HTR-8/SVneo (cell line): ENCODE measurements around the gene LRP1B.

Source experiments
- DNase-seq: peaks from one replicate; pipeline ENCODE4 v3.0.0; 2011; ENCODE audit warnings: low spot score, mixed read lengths; ENCODE audit not compliant: insufficient read length
- FAIRE-seq: peaks from 2 replicates; lab custom pipeline; 2011; peaks lifted over from hg19 to GRCh38; lab: Jason Lieb, UNC

Gene LRP1B

GRCh38 chr2:142044197-142044596 is 86.6 kb downstream of the LRP1B start:
- FAIRE-seq, result no peak
- DNase-seq, result no peak

- FAIRE-seq (no peak), DNase-seq (no peak)
Observed at GRCh38 chr2:142042536-142043199, 88.1 kb downstream of the LRP1B start.

GRCh38 chr2:142041996-142042395 is 88.8 kb downstream of the LRP1B start:
- FAIRE-seq (no peak), DNase-seq (no peak)

- no peak for DNase-seq
- no peak for FAIRE-seq
Observed at GRCh38 chr2:142041105-142041504, 89.7 kb downstream of the LRP1B start.

- DNase-seq, result no peak
- no peak for FAIRE-seq
Observed at GRCh38 chr2:142040556-142040955, 90.3 kb downstream of the LRP1B start.

GRCh38 chr2:142038826-142039225 is 92.0 kb downstream of the LRP1B start:
- FAIRE-seq (no peak), DNase-seq (no peak)

DNA sequence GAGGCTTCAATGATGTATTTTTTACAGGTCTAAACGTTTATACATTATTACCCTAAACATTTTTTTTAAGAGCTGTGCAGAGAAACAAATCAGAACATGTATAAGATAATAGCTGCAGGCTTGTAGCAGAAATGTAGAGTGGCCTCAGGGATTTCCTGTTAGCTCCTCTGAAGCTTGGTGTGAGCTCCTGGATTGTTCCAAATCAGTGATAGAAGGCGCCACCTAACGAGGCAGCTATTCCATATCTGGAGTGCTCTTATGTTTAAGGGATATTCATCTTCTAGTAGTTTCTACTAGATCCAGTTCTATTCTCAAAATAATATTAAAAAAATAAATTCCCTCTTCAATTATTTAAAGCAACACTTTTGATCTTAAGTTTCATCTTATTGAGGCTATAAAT is 93.1 kb downstream of the LRP1B start:
- FAIRE-seq, result no peak
- no peak for DNase-seq

GRCh38 chr2:142037066-142037465 is 93.8 kb downstream of the LRP1B start:
- FAIRE-seq, result no peak

DNA sequence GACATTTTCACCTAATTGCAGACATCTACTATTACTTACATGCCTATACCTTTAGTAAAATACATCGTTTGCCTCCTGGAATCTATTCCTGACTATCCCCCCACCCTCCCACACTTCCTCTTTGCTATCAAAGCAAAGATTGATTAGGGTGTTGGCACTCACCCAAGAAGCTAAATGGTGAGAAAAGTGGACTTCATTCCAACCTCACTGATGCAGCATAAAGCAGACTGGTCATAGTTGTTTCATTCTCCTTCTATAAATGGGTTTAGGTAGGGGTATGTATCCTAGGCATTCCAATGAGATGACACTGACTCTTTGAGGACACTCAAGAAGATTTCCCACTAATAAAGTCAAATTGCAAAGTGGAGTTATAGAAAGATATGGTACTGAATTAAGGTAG is 97.4 kb downstream of the LRP1B start:
- FAIRE-seq (no peak), DNase-seq (no peak)

More at GRCh38 chr2:142037066-142037465, 93.8 kb downstream of the LRP1B start:
- no peak for DNase-seq

DNA sequence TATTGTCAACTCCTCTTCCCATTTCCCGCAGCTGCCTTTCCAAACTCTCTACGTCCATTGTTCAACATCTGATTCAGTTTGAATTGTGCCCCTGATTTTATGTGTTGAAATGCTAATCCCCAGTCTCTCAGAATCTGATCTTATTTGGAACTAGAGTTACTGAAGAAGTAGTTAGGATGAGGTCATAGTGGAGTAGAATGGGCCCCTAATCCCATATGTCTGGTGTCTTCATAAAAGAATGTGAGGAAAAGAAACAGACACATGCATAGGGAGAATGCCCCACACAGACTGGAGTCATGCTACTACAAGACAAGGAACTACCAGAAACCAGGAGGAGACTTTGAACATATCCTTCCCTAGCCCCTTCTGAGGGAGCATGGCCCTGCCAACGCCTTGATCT is 99.2 kb downstream of the LRP1B start:
- DNase-seq, result no peak
- FAIRE-seq, result no peak

GRCh38 chr2:142030735-142031134 is 100.1 kb downstream of the LRP1B start:
- FAIRE-seq (no peak), DNase-seq (no peak)

GRCh38 chr2:142029974-142030373 is 100.8 kb downstream of the LRP1B start:
- FAIRE-seq (no peak), DNase-seq (no peak)

GRCh38 chr2:142025394-142025793 is 105.4 kb downstream of the LRP1B start:
- FAIRE-seq (no peak), DNase-seq (no peak)

DNA sequence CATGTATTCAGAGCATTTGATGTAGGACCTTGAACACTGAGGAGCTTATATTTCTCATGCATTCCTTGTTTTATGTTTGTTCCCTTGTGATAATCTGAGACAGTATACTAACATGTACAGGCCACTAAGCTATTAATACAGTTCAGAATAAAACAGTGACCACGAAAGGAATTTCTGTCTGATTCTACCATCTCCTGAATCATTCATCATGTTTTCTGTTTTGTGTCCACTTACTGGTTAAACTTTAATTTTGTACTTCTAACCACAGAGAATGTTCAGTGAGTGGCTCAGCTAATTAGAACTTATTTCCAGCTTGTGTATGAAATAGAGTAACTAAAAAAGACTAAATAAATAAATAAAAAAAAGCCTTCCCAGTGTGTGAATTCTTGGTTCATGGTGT is 110.4 kb downstream of the LRP1B start:
- no peak for DNase-seq
- FAIRE-seq, result no peak

DNA sequence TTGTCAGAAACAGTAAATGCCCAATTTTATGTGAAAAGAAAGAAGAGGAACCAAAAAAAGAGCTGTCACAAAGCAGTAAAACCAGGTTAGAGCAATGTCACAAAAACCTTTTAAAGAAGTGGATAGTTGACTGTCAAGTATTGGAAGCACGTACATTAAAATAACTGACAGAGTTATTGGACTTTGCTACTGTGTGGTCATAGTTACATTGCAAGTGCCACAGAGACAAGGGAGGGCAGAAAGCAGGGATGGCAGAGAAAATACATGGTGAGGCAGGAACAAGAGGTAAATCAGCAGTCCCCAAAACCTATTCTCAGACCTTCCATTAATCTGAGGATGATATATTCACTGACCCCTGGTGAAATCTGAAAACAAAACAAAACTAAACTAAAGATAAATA is 116.3 kb downstream of the LRP1B start:
- FAIRE-seq (no peak), DNase-seq (no peak)

DNA sequence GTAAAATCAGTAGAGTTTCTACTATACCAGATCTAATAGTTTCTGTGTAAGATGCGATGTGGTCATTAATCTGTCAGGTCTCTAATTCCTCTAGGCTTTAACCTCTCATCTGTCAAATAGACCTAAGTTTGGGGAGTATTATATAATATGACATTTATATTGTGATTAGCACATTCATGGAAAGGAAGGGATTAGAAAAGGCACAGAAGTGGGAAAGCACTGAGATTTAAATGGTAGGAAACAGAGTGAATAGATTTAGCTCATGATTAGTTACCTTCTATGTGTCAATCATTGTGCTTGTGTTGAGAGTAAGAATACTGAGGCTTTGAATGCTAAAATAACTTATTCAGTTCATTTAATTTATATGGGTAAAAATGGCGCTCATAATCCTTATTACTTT is 118.0 kb downstream of the LRP1B start:
- DNase-seq (no peak), FAIRE-seq (no peak)

DNA sequence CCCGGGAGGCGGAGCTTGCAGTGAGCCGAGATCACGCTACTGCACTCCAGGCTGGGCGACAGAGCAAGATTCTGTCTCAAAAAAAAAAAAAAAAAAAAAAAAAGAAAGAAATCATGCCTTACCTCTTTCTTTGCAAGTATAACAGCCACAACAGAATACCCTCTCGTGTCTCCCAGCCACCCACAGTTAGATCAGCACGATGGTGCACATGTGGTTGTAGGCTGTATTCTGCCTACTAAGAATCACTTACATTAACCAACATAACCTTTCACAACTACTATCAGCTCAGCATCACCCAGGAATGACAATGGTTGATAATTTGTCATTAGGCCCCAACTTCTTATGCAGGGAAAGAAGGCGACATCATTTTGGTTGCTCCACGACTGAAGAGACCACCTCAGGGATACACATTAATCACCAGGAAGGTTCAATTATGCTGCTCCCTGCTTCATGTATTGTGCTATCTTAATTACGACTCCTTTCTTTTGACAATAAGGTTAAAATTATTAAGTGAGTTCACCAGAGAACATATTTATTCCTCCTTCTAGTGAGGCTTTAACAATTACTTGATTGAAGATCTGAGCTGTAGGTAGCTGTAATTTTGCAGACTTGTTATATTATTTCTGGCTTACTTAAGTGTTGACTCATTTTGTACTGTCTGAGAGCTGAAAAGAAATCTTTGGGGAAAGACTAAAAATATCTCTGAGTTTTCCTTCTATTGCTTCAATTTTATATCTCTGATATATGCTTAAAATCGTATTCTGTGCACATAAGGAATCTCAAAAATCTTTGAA is 120.1 kb downstream of the LRP1B start:
- no peak for FAIRE-seq

DNA sequence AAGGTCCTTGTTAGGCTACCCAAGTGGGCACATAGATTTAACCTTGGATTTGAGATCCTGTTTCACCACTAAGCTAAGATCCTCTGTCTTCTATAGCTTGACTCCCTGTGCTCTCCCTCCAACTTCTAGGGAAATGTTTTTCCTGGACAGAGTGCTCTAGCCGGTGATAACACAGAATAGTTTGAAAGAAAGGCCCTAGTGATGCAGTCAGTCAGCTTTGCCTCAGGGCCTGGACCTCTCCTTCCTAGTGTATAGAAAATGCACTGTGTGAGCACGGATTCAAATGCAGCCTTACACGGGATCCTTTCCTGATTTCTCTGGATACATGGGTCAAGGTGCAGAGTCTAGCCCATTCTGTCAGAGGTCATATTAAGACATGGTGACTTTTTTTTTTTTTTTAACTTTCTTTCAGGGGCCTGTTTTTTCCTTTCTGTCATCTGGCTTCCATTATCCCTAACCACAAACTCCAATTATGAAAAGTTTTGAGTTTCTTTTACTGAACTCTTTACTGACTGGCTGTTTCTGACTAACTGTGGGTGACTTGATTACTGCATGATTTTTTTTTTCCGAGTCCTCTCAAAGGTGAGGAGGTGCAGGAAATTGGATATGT is 122.6 kb downstream of the LRP1B start:
- DNase-seq (no peak), FAIRE-seq (no peak)

More for the DNA sequence above, 120.1 kb downstream of the LRP1B start:
- no peak for DNase-seq

- FAIRE-seq (no peak), DNase-seq (no peak)
Observed at GRCh38 chr2:141994066-141994465, 136.8 kb downstream of the LRP1B start.

GRCh38 chr2:141992695-141993094 is 138.1 kb downstream of the LRP1B start:
- FAIRE-seq, result no peak
- no peak for DNase-seq

GRCh38 chr2:141968433-141968832 is 162.4 kb downstream of the LRP1B start:
- DNase-seq (no peak), FAIRE-seq (no peak)
